GM18861 (cell line): ENCODE results near the gene RNF220.

Source experiments
- ATAC-seq: cut with Tn5 transposase; IDR thresholded peaks from one replicate; pipeline ENCODE4 v1.9.1; 2021; ENCODE audit not compliant: unreplicated experiment

Gene RNF220

DNA sequence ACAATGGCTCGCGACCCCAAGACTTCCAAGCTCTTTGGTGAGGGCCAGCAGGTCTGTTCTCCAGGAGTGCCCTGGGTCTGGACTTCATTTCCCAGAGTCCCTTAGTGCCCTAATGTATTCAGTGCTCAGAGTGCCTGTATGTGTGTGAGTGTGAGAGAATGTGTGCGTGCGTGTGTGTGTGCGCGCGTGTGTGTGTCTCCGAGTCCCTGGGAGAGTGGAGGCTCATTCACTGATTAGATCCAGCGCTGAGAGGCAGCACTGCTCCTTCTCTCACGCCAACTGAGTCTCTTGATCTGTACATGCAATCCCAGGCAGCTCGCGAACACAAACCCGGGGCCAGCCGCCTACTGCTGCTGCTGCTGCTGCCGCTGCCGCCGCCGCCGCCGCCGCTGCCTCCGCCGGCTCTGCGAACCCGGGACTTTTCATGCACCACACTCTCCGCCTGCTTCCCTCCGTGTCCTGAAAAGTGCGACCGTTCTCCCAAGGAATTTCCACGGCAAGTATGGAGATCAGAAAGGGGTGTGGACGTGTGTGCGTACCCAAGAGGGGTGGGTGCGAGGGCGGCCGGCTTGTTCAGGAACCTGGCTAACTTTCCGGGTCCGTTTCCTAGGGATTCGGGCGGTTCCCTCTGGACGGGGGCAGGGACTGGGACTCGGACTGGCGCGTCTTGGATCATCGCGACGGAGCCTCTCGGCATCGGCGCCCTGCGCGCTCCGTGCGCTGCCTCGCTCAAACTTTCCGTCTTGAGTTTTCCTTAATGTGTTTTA is at the start of gene RNF220:
TSS of gene RNF220 (plus strand) at position 225 of the 767 bp plus-strand sequence.
- no peak for ATAC-seq

GRCh38 chr1:44355582-44356305 is 49.3 kb upstream of the RNF220 start:
- ATAC-seq: no peak

DNA sequence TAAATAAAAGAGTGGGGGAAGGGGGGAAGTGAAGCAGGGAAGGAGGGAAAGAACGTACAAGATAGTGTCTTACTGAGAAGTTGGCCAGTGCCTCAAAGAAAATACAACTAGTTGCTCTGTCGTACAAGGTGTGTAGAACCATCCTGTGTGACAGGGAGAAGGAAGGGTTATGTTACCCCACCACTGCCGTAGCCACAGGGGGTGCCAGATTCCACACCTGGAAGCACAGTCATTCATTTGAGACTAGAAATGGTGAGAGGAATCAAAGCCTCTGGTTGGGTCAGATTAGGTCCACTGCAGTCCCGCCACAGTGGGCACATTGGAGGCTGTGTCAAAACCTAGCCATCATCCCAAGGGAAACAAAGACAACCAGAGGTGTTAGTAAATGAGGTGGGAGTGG is 47.3 kb upstream of the RNF220 start:
- no peak for ATAC-seq

GRCh38 chr1:44359234-44359935 is 45.7 kb upstream of the RNF220 start:
- ATAC-seq: no peak

GRCh38 chr1:44361478-44361877 is 43.6 kb upstream of the RNF220 start:
- no peak for ATAC-seq

DNA sequence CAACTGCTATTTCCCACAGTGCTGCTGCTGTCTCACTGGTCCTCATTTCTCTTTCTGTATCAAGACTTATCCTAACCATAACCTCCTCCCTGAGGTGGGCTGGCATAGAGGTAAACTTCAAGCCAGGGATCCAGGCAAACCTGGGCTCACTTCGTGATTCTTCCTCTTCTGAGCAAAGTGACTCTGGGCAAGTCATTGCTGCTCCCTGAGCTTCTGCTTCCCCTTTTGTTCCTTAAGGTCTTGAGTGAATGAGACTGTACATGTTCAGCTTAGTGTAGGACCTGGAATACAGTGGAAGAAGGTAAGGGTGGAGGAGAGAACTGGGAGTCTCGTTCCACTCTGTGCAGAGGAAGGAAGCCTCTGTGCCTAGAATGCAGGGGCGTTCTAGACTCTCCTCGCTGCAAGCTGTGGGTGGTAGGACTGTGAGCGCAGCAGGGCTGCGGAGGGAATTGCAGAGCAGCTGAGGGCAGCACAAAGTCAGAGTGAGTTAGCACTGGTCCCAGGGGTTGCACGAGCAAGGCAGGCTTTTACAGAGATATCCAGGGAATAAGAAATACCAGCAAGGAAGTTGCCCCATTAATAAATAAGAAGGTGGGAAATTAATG is 38.6 kb upstream of the RNF220 start:
- ATAC-seq: no peak

- ATAC-seq: no peak
Measured at GRCh38 chr1:44367944-44368343, 37.1 kb upstream of the RNF220 start.

- ATAC-seq: no peak
Measured at GRCh38 chr1:44368471-44369151, 36.4 kb upstream of the RNF220 start.

DNA sequence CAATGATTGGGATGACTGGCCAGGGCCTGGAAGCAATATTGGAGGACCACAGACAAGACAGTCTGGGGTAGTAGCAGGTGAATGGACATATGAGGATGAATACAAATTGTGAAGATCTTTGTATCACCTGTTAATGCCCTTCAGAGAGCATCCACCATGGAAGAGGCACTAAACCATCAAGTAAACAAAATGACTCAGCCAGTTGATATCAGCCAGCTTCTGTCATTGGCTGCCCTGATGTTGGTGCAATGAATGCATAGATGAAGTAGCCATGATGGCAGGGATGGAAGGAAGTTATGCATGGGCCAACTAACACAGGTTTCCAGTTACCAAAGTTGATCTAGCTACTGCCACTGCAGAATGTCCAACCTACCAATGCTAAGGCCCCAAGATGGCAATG is 33.8 kb upstream of the RNF220 start:
- no peak for ATAC-seq

DNA sequence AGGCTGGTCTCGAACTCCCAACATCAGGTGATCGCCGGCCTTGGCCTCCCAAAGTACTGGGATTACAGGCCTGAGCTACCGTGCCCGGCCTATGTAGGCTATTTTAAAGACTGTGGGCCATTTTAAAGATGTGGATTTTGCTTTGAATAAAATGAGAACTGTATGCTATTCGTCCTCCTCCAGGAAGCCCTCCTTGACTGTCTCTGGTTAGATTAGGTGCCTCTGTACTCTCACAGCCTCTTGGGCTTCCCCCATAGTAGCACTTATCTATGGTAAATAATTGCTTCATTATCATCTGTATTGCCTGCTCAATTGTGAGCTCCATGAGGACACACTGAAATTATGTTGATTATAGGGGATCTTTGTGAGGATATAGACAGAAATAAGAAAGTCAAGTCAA is 29.5 kb upstream of the RNF220 start:
- no peak for ATAC-seq

- no peak for ATAC-seq
Measured at GRCh38 chr1:44377925-44378784, 26.9 kb upstream of the RNF220 start.

DNA sequence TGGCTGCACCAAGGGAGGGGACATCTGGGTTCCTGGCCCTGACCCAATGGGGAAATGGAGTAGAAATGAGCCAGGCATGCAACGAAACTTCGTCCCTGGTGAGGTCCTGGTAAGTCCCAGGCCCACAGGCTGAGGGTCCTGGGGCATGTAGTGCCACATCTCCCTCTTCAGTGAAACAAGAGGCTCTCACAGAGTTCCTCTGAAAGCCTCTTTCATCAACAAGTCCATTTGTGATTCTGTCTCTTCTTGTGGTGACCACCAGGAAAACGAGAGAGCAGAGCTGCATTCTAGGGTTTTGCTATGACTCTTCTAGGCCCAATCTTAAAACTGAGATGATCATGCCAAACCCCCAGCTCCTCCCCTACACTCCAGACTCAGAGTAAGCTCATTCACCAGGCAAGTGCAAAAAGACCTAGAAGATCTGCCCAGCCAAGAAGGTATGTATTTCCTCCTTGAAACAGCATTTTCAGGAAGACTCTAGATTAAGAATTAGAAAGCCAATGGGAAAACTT is 24.3 kb upstream of the RNF220 start:
- ATAC-seq: no peak

GRCh38 chr1:44388551-44388950 is 16.5 kb upstream of the RNF220 start:
- ATAC-seq: no peak

GRCh38 chr1:44389437-44389836 is 15.6 kb upstream of the RNF220 start:
- ATAC-seq: no peak

DNA sequence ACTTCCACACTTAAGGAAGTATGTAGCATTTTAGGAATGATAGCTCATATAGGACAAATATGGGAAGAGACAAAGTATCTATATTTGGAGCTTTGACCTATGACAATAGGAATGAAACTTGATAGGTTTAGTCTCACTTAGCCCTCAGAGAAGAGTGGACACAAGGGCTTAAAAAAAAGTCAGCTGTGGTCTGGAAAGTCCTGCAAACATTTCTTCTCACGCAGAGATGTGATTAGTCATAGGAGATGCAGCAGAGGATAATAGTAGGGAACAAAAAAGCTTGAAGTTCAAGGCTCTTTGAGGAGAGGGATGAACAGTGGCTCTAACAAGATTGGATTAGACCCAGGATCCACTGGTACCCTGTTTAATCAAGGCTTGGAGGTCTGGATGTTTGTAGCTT is 14.8 kb upstream of the RNF220 start:
- ATAC-seq: no peak

DNA sequence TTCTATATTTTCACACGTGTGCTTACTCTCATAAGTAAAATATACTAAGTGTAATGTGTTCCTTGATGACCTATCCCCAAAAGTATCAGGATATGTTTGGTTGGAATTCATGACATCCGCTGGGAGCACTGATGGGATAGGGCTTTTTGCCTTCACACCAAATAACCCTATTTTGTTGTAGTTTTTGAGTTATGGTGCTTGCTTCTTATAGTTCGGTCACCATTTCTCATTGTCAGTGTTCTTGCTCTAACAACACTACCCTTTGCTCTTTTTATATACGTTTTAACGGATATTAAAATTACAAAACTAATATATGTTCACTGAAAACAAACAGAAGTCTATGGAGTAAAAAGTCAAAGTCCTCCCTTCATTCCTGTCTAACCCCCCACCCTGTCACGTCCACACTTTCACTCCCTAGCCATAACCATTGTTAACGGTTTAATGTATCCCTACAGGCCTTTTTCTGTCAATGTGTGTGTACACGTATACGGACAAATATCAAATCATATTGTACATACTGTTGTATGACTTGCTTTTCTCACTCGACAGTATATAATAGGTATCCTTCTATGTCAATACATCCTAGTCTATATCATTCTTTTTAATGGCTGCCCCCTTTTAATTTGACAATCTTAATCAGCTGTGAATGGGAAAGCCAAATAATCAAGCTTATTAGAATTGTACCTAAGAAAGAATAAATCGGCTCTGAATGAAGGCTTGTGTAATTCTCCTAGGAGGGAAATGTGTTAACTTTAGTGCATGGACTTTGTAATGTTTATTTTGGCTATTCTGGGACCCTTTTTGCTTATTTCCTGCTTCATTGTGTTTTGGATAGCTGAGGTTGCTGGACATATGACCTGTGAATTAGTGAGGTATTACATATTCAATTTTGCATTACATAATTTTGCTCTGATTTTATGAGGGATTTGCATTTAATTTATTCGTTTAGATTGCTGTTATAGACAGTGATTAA is 3.5 kb upstream of the RNF220 start:
- no peak for ATAC-seq

GRCh38 chr1:44405798-44406736 is 1.0 kb downstream of the RNF220 start:
- ATAC-seq: no peak
